ENCODE data around the gene CYP11A1.
A peak's percentile ranks its signal among the peaks of the same experiment; 100 is the strongest.

CYP11A1 gene

DNA sequence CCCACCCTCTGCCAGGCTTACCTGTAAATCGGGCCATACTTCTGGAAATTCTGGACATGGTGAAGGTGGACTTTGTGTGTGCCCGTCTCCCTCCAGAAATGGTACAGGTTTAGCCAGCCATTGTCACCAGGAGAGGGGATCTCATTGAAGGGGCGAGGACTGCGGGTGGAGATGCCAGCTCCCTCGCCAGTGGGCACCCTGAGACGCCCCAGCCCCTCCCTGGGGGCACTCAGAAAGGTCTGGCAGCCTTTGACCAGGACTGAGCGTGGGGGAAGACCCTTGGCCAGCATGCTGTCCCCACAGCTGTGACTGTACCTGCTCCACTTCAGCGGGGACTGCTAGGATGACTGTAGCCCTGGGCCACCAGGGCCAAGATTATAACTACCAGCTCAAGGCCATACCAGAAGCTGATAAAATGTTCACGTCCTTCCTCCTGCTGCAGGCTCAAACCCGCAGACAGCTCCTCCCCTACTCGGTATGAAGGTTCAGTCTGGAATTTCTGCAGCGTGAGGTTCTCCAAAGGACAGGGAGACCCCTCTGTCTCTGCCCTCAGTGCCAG is at the start of gene CYP11A1:
CYP11A1 (minus strand) TSS at position 351 of the 559 bp plus-strand sequence; CDS start at position 290, 61 bp downstream.
- no peak for DNase-seq (ENCODE audit: low read depth)

DNA sequence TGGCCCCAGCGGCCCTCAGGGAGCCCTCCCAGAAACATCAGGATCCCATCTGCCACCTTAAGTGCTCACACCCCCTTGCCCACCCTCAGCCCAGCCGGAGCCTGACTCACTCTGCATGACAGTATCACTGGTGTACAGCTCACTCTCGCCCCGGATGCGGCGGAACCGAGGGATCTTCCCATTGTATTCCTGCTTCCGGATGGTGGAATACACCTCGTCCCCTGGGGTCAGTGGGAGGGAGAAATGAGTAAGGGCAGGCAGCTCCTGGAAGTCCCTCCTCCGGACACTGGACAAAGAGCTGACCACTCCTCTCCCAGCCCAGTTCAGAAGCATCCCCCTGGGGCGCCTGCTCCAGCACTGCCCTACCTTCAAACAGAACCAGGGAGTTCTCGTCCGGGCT is 49.8 kb upstream of the CYP11A1 start:
- DNase-seq (ENCODE audit: low read depth), result peak; percentile 84

GRCh38 chr15:74415966-74416916 is 48.8 kb upstream of the CYP11A1 start:
- no peak for DNase-seq (ENCODE audit: low read depth)

GRCh38 chr15:74414603-74415338 is 47.3 kb upstream of the CYP11A1 start:
- no peak for DNase-seq (ENCODE audit: low read depth)

- no peak for DNase-seq (ENCODE audit: low read depth)
Observed at GRCh38 chr15:74414081-74414580, 46.7 kb upstream of the CYP11A1 start.

DNA sequence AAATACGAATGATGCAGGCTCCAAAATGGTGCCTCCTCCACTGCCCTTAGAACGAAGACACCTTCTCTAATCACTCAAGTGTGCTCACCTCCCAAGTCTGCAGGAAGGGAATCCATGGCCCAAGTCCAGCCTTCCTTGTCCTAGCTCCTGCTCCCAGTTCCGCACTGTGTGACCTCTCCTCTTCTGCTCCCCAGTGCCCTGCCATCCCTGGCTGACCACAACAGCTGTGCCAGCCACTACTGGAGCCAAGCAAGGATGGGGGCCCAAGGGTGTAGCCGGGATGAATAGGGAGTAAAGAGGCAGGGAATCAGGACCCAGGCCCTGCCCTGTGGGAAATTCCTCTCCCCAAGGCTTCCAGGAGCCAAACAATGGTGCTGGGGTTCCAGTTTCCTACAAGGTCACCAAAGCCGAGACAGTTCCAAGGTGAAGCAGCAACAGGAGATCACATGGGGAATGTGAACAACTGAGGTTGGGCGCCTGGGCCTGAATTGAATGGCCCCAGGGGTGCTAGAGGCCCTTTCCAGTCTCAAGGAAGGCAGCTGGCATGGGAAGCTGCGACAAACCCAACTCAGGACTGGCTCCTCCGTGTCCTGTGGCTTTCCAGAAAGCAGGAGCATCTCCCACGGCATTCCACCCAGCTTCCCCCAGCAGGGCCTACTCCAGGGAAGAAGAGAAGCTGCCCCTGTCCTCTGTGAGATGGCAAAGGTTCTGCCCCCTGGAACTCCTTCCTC is 46.1 kb upstream of the CYP11A1 start:
- no peak for DNase-seq (ENCODE audit: low read depth)

DNA sequence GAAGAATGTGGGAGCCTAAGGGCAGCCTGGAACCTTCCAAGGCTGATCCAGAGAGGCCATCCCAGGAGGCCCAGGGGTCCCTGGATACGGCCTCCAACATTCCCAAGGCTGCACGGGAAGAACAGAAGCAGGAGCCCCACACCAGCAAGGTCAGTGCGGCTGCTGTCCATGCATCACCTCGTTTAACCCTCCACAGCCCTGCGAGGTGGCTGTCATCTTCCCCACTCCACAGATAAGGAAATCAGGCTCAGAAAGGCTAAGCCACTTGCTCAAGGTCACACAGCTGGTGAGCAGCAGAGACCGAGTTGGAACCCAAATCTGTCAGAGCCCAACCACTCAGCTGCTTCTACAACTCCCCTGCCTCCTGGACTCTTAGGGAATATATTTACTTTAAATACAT is 44.7 kb upstream of the CYP11A1 start:
- DNase-seq (ENCODE audit: low read depth), result no peak

DNA sequence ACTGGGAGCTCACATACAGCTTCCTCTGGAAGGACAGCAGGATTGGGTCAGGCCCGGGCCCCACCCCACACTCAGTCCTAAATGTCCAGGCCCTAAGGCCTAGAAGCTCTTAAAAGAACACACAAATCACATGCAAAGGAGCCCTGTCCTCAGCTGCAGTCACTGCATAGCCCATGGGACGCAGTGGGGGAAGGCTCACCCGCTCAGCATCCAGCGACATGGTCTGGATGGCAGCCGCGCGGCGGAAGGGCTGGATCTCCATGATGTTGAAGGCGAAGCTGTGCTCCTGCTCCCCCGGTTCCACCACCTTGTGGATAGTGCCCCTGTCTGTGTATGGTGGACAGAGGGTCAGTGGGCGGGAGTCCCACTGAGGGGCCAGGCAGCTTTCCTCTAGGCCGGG is 44.2 kb upstream of the CYP11A1 start:
- DNase-seq (ENCODE audit: low read depth), result no peak

DNA sequence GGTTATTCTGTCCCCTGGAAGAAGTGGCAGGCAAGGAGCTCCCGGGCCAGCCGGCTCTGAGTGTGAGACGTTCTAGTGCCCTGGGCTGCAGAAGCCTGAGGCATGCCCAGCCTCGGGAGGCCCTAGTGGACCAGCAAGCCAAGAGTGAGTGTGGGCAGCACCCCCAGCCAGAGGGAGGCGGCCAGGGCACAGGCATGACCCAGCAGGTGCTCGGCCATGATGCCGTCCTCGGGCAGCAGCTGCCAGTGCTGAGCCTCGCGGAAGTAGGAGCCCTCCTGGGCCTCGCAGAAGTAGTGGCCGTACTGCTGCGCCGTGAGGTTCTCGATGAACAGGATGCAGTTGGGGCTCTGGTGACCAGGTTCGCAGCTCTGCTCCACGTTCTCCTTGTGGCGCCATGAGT is 43.1 kb upstream of the CYP11A1 start:
- DNase-seq (ENCODE audit: low read depth), result no peak

DNA sequence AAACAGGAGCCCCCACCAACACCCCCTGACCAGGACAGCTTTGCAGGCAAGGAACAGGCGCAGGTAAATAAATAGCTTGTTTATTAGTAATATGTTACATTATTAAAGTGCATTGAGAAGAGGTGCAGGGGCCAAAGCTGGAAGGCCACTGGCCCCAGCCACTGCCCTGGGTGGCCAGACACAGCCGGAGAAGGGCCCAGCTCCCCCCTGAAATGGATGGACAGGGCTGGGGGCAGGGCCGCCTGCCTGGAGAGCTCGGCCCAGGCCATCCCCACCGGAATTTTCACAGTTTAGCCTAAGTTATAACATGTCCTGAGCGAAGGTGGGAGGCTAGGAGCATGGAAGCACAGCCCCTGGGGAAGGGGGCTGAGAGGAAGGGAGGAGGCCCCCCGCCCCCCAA is 41.8 kb upstream of the CYP11A1 start:
- no peak for DNase-seq (ENCODE audit: low read depth)

- DNase-seq (ENCODE audit: low read depth), result no peak
Observed at GRCh38 chr15:74408815-74409214, 41.4 kb upstream of the CYP11A1 start.

- no peak for DNase-seq (ENCODE audit: low read depth)
Observed at GRCh38 chr15:74408385-74408784, 40.9 kb upstream of the CYP11A1 start.

- DNase-seq (ENCODE audit: low read depth), result peak; percentile 98
Observed at GRCh38 chr15:74406992-74407705, 39.7 kb upstream of the CYP11A1 start.

DNA sequence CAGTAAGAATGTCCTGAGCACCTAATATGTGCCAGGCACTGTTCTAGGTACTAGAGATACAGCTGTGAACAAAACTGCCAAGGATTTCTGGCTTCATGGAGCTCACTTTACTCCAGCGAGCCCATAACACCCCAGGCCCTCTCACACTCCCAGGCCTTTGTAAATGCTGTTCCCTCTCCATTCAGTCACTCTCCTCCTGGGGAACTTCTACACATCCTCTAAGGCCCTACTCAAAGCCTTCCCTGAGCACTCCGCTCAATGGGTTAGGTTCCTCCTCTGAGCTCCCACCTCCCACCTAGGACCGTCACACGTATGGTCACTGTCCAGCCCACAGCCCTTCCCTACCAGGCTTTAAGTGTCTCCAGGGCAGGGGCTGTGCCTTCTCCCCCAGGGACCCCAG is 39.1 kb upstream of the CYP11A1 start:
- DNase-seq (ENCODE audit: low read depth), result no peak

GRCh38 chr15:74405823-74406222 is 38.4 kb upstream of the CYP11A1 start:
- no peak for DNase-seq (ENCODE audit: low read depth)

DNA sequence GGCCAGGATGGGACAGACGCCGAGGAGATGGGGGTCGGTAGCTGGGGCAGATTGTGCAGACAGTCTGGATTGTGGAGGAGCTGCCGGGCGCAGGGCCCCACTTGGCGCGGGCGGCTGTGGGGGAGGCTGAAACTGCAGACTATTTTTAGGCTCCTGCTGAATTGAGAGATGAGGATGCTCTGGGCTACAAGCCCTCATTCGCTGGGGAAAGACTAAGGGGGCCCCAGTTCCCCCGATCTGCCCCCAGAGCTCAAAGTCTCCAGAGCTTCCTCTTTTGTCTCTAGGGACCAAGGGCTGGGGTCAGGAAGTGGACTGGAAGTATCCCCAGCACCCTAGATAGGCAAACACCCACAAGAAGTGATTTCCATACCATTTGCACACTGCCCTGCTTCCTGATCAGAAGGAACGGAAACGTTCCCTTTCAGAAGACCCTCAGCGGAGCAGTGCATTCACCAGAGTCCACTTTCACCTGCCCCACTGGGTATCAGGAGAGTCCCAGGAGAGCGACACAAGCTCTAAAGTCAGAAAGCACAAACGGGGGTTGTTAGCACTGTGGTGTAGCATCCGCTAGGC is 36.6 kb upstream of the CYP11A1 start:
- DNase-seq (ENCODE audit: low read depth), result no peak

DNA sequence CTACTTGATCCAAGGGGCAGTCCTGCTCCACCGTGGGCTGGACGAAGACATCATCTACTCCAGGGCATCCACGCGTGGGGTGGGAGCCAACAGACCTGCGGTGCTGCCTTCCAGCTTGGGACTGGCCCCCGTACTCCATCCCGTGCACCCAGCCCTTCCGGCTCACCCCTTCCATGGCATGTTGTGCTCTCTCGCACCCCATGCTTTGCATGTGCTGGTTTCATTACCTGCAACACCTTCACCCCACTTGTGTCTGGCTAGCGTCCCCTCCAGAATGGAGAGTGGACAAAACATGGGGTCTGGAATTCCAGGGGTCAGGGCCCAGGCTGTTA is 36.1 kb upstream of the CYP11A1 start:
- no peak for DNase-seq (ENCODE audit: low read depth)

GRCh38 chr15:74402873-74403587 is 35.6 kb upstream of the CYP11A1 start:
- DNase-seq (ENCODE audit: low read depth), result no peak

GRCh38 chr15:74402337-74402841 is 34.9 kb upstream of the CYP11A1 start:
- no peak for DNase-seq (ENCODE audit: low read depth)

All from EH (cell line).